Panc1 (cell line): ENCODE results near the gene CEP170.

Experiments used
- POLR2AphosphoS5 ChIP-seq: IDR thresholded peaks from 2 replicates; pipeline ENCODE4 v1.6.1; 2012; ENCODE audit warnings: mild to moderate bottlenecking, low read depth, low read length, moderate library complexity
- REST ChIP-seq, 2 experiments: IDR thresholded peaks; 2 replicates each; pipeline ENCODE4 v1.6.1; 2011 to 2012; ENCODE audit warnings: low read depth in 2 of 2, control low read depth in 1 of 2, low read length in 1 of 2, mild to moderate bottlenecking in 1 of 2, moderate library complexity in 1 of 2; ENCODE audit not compliant: insufficient read depth in 1 of 2
- SIN3A ChIP-seq: IDR thresholded peaks from 2 replicates; pipeline ENCODE4 v1.6.1; 2012; ENCODE audit warnings: low read depth, mild to moderate bottlenecking, low read length, moderate library complexity, borderline replicate concordance; ENCODE audit not compliant: insufficient read depth
- TCF7L2 ChIP-seq: IDR thresholded peaks from 2 replicates; pipeline ENCODE4 v1.6.1; 2011; ENCODE audit warnings: mild to moderate bottlenecking, low read depth, low read length, inconsistent platforms
- TF ChIP-seq, protein P1 (sequence below): fragments of 450-650 bp; IDR thresholded peaks from 2 replicates; pipeline ENCODE4 v1.5.1; 2017; ENCODE audit warnings: mild to moderate bottlenecking

DNA sequence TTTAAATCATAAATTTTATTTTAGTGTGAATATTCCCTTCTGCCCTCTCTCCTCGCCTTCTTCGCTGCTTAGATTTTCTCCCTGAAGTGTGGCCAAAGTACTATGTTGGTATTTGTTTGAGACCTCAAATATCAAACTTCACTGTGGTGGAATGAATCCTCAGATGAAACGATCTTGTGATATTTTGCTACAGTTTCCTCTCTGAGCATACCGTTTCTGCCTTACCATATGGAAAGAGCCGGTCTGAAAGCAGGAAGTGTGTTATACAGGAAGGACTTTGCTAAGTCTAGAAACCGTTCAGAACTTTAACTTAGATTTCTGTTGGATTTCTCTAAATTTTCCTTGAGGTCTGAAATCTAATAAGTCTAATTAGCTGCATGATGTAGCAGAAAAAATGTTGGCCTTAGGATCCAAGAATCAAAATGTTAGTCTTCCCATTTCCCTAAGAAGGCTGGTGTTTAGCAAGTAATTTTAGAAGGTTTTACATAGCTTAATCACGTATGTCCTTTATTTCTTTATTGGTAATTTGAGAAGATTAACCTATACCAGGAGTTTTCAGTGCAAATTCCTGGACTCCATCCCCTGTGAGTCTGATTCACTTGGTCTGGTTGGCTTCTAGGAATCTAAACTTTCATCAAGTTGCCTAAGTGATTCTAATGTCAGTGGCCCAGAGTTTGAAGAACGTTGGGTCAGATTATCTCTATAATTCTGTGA, 31.5 kb upstream of the CEP170 start:
- TF ChIP-seq, protein P1, sequence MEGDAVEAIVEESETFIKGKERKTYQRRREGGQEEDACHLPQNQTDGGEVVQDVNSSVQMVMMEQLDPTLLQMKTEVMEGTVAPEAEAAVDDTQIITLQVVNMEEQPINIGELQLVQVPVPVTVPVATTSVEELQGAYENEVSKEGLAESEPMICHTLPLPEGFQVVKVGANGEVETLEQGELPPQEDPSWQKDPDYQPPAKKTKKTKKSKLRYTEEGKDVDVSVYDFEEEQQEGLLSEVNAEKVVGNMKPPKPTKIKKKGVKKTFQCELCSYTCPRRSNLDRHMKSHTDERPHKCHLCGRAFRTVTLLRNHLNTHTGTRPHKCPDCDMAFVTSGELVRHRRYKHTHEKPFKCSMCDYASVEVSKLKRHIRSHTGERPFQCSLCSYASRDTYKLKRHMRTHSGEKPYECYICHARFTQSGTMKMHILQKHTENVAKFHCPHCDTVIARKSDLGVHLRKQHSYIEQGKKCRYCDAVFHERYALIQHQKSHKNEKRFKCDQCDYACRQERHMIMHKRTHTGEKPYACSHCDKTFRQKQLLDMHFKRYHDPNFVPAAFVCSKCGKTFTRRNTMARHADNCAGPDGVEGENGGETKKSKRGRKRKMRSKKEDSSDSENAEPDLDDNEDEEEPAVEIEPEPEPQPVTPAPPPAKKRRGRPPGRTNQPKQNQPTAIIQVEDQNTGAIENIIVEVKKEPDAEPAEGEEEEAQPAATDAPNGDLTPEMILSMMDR, result no peak
- no peak for TF ChIP-seq POLR2AphosphoS5
- no peak for TF ChIP-seq REST (IDR thresholded peaks at IDR 0.05; ENCODE audit: insufficient read depth in 1 of 2, low read depth in 2 of 2, low read length in 1 of 2)
- TF ChIP-seq TCF7L2, result no peak
- no peak for TF ChIP-seq SIN3A
